ENCODE data around the gene GOLGA5. TPM values are rescaled to one million over a fixed set of nuclear protein-coding genes. Genes with fewer than 3 reads are reported as not detected.

The GOLGA5 gene, protein sequence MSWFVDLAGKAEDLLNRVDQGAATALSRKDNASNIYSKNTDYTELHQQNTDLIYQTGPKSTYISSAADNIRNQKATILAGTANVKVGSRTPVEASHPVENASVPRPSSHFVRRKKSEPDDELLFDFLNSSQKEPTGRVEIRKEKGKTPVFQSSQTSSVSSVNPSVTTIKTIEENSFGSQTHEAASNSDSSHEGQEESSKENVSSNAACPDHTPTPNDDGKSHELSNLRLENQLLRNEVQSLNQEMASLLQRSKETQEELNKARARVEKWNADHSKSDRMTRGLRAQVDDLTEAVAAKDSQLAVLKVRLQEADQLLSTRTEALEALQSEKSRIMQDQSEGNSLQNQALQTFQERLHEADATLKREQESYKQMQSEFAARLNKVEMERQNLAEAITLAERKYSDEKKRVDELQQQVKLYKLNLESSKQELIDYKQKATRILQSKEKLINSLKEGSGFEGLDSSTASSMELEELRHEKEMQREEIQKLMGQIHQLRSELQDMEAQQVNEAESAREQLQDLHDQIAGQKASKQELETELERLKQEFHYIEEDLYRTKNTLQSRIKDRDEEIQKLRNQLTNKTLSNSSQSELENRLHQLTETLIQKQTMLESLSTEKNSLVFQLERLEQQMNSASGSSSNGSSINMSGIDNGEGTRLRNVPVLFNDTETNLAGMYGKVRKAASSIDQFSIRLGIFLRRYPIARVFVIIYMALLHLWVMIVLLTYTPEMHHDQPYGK
- total RNA-seq (21.2 and 23.1 TPM in 2 replicates), polyA plus RNA-seq (12.9 and 13.3 TPM in 2 replicates), polyA minus RNA-seq (11.6 and 12.7 TPM in 2 replicates)
- total RNA-seq (2013) = 31.6 TPM

DNA sequence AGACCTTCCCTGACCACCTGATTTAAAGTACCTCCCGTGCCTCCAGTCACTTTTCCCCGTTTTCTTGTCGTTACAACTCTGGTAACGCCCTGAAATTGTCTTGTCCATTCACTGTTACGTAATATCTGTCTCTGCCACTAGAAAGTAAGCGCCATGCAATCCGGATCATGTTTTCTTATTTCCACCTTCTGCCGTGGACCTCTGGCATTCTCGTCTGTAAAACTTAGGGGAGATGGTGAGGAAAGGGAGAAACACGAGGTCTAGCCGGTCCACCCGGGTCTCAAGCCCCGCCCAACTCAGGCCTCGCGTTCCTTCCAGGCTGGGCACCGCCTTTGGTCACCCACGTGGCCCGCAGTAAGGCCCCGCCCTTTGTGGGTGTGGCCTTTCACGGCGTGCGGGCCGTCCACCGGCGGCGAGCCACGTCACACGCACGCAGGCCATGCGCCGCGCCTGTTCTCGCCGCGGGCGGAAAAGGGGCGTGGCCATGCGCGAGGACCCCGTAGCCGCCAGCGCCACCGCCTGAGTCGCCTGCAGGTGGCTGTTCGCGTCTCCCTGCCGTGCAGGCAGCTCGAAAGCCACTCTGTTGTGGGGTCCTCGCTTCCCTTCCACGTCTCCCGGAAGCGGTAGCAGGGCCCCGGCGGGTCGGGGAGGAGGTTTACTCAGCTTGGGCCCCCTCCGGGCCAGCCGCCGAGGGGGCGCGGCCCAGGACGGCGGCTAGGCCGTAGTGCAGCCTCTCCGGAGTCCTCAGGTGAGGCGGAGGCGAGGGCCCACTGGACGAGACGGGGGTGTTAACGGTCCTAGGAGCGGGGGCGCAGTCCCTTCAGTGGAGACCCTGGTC lies at the start of gene GOLGA5:
Gene GOLGA5, plus strand, starts transcription at position 597 of the 838 bp plus-strand sequence. CDS start 3,133 bp downstream, outside the sequence.
- CTCF ChIA-PET = interaction anchor here (0.7 to 15.2 kb wide), 5 partner anchors 9 to 688 kb away, joined by 3 to 337 read pairs (median 3); partner anchors contain the start of gene ATXN3
- ATAC-seq (ENCODE audit: low read depth) = peak; percentile 94
- no peak for TF ChIP-seq EZH2 (IDR thresholded peaks at IDR 0.05; ENCODE audit: borderline replicate concordance, insufficient read depth, low read depth, low read length, poor library complexity, severe bottlenecking)
- TF ChIP-seq, protein P1, sequence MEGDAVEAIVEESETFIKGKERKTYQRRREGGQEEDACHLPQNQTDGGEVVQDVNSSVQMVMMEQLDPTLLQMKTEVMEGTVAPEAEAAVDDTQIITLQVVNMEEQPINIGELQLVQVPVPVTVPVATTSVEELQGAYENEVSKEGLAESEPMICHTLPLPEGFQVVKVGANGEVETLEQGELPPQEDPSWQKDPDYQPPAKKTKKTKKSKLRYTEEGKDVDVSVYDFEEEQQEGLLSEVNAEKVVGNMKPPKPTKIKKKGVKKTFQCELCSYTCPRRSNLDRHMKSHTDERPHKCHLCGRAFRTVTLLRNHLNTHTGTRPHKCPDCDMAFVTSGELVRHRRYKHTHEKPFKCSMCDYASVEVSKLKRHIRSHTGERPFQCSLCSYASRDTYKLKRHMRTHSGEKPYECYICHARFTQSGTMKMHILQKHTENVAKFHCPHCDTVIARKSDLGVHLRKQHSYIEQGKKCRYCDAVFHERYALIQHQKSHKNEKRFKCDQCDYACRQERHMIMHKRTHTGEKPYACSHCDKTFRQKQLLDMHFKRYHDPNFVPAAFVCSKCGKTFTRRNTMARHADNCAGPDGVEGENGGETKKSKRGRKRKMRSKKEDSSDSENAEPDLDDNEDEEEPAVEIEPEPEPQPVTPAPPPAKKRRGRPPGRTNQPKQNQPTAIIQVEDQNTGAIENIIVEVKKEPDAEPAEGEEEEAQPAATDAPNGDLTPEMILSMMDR (IDR thresholded peaks at IDR 0.05) = no peak
- peaks cover 2 to 17% (median 13%) of the 10 kb centered on the region in 3 donors for H3K9me3 ChIP-seq (ENCODE audit: control extremely low read depth in 1 of 3, control insufficient read depth in 2 of 3, insufficient read depth in 1 of 3, low read length in 2 of 3)
- WGBS (ENCODE audit: insufficient coverage) = 3% methylated on average over 70 of the region's 71 CpGs
- H2AFZ ChIP-seq (ENCODE audit: insufficient read depth, low read depth, low read length, poor library complexity, severe bottlenecking) = peak within 1 kb of the TSS; percentile 81
- Mint-ChIP-seq H3K27me3 (no peaks in the 10 kb centered on the region), H3K27ac (peak within 1 kb of the TSS; percentile 80), H3K4me1 (peaks cover 30% of the 10 kb centered on the region), H3K9me3 (ENCODE audit: insufficient read depth) (peaks cover 10% of the 10 kb centered on the region), H3K4me3 (peak within 1 kb of the TSS; percentile 83)
- H3K36me3 ChIP-seq (replicated peaks in 1 of 2; ENCODE audit: control extremely low read depth in 1 of 2, control insufficient read depth in 1 of 2, extremely low read depth in 1 of 2, insufficient read depth in 2 of 2, low read length in 1 of 2) = peaks cover 0 to 15% of the 10 kb centered on the region in 2 experiments
- H3K4me1 ChIP-seq (ENCODE audit: control insufficient read depth in 2 of 2, insufficient read depth in 2 of 2, low read length in 2 of 2) = peaks cover 19 to 22% of the 10 kb centered on the region in 2 donors
- peaks cover 13% of the 10 kb centered on the region for H4K20me1 ChIP-seq (ENCODE audit: control insufficient read depth, insufficient read depth, low read length, poor library complexity, severe bottlenecking)
- H3K9ac ChIP-seq (ENCODE audit: low read length) = peak within 1 kb of the TSS; percentile 93
- no peaks in the 10 kb centered on the region for H3K27me3 ChIP-seq (replicated peaks in 1 of 4; ENCODE audit: control extremely low read depth in 1 of 4, control insufficient read depth in 3 of 4, insufficient read depth in 4 of 4, low read length in 3 of 4)
- H3K4me2 ChIP-seq (replicated peaks; ENCODE audit: low read depth, low read length, poor library complexity, severe bottlenecking) = peak within 1 kb of the TSS; percentile 92
- intact Hi-C loops (cut with micrococcal nuclease) = loop anchor here (1.0 to 10.0 kb wide), 6 partner anchors 19 to 688 kb away; partner anchors contain the start of genes ATXN3, CPSF2, LGMN and LYSET
- DNase-seq = peak; percentile 99
- H3K79me2 ChIP-seq (ENCODE audit: control insufficient read depth, insufficient read depth, low read length) = peaks cover 30% of the 10 kb centered on the region
- H3K27ac ChIP-seq (ENCODE audit: low read length in 2 of 2) = peak within 1 kb of the TSS; percentile 70 to 80
- H3K4me3 ChIP-seq (ENCODE audit: control extremely low read depth in 1 of 5, extremely low read depth in 1 of 5, insufficient read depth in 1 of 5, low read depth in 2 of 5, low read length in 4 of 5) = peak within 1 kb of the TSS; percentile 84 to 100 (median 97)
- POLR2A ChIA-PET = interaction anchor here (0.5 to 1.6 kb wide), 7 partner anchors 46 to 754 kb away, joined by 3 to 5 read pairs (median 4); partner anchors contain the start of genes CPSF2, LGMN, LYSET and MOAP1
